Measurements from ENCODE around the gene OR10T2. TPM values are rescaled to one million over a fixed set of nuclear protein-coding genes. Genes with fewer than 3 reads are reported as not detected.

OR10T2 gene
- total RNA-seq, 2 experiments from 2014 or later = not detected

Other genes with a start within 250 kb of the OR10T2 start
- not detected for gene CD1D, start 218.6 kb downstream of the OR10T2 start, total RNA-seq
- gene CD1A, start 145.0 kb downstream of the OR10T2 start, total RNA-seq = not detected
- gene CD1C, start 109.5 kb downstream of the OR10T2 start, total RNA-seq = not detected
- gene CD1B, start 67.9 kb downstream of the OR10T2 start, total RNA-seq = not detected
- gene CD1E, start 45.6 kb downstream of the OR10T2 start, total RNA-seq = not detected
- not detected for gene OR10K2, start 26.8 kb upstream of the OR10T2 start, total RNA-seq
- not detected for gene OR10K1, start 62.4 kb upstream of the OR10T2 start, total RNA-seq
- not detected for gene OR10R2, start 72.8 kb upstream of the OR10T2 start, total RNA-seq
- not detected for gene OR6Y1, start 154.9 kb upstream of the OR10T2 start, total RNA-seq
- gene OR6P1, start 171.1 kb upstream of the OR10T2 start, total RNA-seq = not detected
- not detected for gene OR10X1, start 180.4 kb upstream of the OR10T2 start, total RNA-seq
- not detected for gene OR10Z1, start 205.8 kb upstream of the OR10T2 start, total RNA-seq

Data from activated CD4-positive, alpha-beta memory T cell treated with anti-CD3 and anti-CD28 coated beads, Interleukin-2, amount 10 ng/mL, durations not matched to agents 7 days and 5 days (primary cell).